Ishikawa (cell line): Measurements from ENCODE around the gene CDH13.

Experiments
- CEBPB ChIP-seq: IDR thresholded peaks from 2 replicates; pipeline ENCODE4 v1.6.1; 2012
- CREB1 ChIP-seq: IDR thresholded peaks from 2 replicates; pipeline ENCODE4 v1.6.1; 2012; ENCODE audit warnings: low read depth
- EGR1 ChIP-seq: IDR thresholded peaks from 2 replicates; pipeline ENCODE4 v1.6.1; 2012
- EP300 ChIP-seq: IDR thresholded peaks from 2 replicates; pipeline ENCODE4 v1.6.1; 2012; ENCODE audit warnings: borderline replicate concordance
- FOXM1 ChIP-seq: IDR thresholded peaks from 2 replicates; pipeline ENCODE4 v1.6.1; 2012; ENCODE audit warnings: low read depth, borderline replicate concordance
- NFIC ChIP-seq: IDR thresholded peaks from 2 replicates; pipeline ENCODE4 v1.6.1; 2012
- RAD21 ChIP-seq: IDR thresholded peaks from 2 replicates; pipeline ENCODE4 v1.6.1; 2012; ENCODE audit warnings: low read depth
- TAF1 ChIP-seq: IDR thresholded peaks from 2 replicates; pipeline ENCODE4 v1.6.1; 2012; ENCODE audit warnings: low read depth, mild to moderate bottlenecking
- TCF12 ChIP-seq: IDR thresholded peaks from 2 replicates; pipeline ENCODE4 v1.6.1; 2012; ENCODE audit warnings: low read depth
- TEAD4 ChIP-seq: IDR thresholded peaks from 2 replicates; pipeline ENCODE4 v1.6.1; 2012
- YY1 ChIP-seq: IDR thresholded peaks from 2 replicates; pipeline ENCODE4 v1.6.1; 2012; ENCODE audit warnings: low read depth
- ZBTB7A ChIP-seq: IDR thresholded peaks from 2 replicates; pipeline ENCODE4 v1.6.1; 2012; ENCODE audit warnings: low read depth
- TF ChIP-seq, protein P1 (sequence below): IDR thresholded peaks from 2 replicates; pipeline ENCODE4 v1.6.1; 2012
- TF ChIP-seq, protein P2 (sequence below): IDR thresholded peaks from 2 replicates; pipeline ENCODE4 v1.6.1; 2012; ENCODE audit warnings: low read depth, mild to moderate bottlenecking
- TF ChIP-seq, protein P3 (sequence below): IDR thresholded peaks from 2 replicates; pipeline ENCODE4 v1.6.1; 2012

CDH13 gene

DNA sequence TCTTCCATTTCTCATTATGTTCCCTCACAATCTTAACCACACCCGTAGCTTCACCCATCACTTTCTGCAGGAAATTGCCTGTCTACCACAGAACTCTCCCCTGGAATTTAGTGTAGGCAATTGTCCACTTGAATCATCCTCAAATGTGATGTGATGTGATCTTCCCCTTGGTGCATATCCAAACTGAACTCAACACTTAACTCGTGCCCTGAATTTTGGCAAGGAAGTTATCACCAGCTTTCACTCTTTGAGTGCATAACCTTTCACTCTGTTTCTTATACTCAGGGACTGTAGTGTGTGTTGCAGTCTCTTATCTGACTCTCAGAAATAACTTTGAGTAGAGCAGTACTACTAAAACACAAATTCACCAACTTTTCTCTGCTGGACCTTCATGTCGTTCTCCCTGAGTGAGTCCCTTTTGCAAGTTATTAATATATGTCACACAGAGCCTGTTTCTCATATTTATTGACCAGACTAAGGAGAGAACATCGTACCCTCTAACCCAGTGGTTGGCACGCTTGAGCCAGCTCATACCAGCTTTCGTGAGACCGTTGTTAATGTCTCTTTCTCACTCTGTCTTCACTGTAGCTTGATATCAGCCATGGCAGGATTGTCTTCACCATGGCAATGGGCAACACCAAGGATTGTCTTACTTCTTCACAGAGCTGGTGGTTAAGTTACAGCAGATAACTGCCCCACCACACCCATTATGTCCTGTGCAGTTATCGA, 622.1 kb downstream of the CDH13 start:
- TF ChIP-seq YY1 (no peak), RAD21 (no peak)

DNA sequence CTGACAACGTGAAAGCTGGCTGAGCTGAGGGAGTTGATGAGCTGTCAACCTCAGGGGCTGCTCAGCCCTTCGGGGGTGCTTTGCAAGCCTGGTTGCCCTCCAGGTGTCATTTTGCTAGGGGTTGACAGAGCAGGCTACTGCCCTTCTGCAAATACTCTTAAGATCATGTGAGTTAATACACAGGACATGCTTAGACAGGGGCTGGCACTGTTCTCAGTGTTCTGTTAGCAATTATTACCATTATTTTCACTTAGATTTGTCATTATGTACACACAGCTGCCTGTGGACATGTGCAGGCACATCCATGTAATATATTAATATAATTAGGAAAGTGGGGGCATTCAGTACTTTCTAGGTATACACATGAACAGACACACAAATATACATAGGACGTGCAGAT, 626.8 kb downstream of the CDH13 start:
- TF ChIP-seq TEAD4 (no peak), RAD21 (no peak), TCF12 (no peak), YY1 (no peak), CEBPB (no peak), ZBTB7A (no peak), FOXM1 (no peak), EGR1 (no peak), EP300 (no peak), NFIC (no peak), CREB1 (no peak), TAF1 (no peak)
- TF ChIP-seq, protein P1, sequence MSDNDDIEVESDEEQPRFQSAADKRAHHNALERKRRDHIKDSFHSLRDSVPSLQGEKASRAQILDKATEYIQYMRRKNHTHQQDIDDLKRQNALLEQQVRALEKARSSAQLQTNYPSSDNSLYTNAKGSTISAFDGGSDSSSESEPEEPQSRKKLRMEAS = no peak
- TF ChIP-seq, protein P2, sequence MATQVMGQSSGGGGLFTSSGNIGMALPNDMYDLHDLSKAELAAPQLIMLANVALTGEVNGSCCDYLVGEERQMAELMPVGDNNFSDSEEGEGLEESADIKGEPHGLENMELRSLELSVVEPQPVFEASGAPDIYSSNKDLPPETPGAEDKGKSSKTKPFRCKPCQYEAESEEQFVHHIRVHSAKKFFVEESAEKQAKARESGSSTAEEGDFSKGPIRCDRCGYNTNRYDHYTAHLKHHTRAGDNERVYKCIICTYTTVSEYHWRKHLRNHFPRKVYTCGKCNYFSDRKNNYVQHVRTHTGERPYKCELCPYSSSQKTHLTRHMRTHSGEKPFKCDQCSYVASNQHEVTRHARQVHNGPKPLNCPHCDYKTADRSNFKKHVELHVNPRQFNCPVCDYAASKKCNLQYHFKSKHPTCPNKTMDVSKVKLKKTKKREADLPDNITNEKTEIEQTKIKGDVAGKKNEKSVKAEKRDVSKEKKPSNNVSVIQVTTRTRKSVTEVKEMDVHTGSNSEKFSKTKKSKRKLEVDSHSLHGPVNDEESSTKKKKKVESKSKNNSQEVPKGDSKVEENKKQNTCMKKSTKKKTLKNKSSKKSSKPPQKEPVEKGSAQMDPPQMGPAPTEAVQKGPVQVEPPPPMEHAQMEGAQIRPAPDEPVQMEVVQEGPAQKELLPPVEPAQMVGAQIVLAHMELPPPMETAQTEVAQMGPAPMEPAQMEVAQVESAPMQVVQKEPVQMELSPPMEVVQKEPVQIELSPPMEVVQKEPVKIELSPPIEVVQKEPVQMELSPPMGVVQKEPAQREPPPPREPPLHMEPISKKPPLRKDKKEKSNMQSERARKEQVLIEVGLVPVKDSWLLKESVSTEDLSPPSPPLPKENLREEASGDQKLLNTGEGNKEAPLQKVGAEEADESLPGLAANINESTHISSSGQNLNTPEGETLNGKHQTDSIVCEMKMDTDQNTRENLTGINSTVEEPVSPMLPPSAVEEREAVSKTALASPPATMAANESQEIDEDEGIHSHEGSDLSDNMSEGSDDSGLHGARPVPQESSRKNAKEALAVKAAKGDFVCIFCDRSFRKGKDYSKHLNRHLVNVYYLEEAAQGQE = no peak
- TF ChIP-seq, protein P3, sequence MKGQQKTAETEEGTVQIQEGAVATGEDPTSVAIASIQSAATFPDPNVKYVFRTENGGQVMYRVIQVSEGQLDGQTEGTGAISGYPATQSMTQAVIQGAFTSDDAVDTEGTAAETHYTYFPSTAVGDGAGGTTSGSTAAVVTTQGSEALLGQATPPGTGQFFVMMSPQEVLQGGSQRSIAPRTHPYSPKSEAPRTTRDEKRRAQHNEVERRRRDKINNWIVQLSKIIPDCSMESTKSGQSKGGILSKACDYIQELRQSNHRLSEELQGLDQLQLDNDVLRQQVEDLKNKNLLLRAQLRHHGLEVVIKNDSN = no peak

DNA sequence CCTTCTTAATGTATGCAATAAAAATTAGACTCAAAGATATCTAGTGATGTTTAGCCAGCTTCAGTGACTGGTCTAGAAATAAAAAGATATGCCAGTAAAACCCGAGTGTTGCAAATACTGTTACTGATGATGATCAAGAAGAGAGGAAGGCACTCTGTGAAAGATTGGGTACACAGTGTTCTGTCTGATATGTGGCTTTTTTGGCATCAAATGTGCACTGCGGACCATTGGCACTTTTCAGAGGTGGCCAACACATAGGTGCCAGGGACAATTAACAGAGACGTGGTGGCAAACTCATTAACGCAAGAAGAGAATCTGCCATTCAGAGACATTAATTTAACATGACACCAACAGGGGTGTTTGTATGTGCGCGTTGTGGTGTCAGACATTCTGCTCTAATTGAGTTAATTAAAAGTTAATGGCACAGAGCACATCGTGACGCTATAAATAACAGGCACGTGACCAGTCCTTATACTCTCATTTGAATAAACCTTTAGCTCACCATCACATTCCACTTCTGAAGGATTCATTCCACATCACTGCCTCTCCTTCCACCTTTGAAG, 631.7 kb downstream of the CDH13 start:
- TF ChIP-seq ZBTB7A (no peak), TCF12 (no peak), TEAD4 (no peak), CEBPB (no peak), EGR1 (no peak), YY1 (no peak), FOXM1 (no peak), TAF1 (no peak), RAD21 (no peak), EP300 (no peak), CREB1 (no peak), NFIC (no peak)
- TF ChIP-seq, protein P2 = no peak
- TF ChIP-seq, protein P1 = no peak
- TF ChIP-seq, protein P3 = no peak

DNA sequence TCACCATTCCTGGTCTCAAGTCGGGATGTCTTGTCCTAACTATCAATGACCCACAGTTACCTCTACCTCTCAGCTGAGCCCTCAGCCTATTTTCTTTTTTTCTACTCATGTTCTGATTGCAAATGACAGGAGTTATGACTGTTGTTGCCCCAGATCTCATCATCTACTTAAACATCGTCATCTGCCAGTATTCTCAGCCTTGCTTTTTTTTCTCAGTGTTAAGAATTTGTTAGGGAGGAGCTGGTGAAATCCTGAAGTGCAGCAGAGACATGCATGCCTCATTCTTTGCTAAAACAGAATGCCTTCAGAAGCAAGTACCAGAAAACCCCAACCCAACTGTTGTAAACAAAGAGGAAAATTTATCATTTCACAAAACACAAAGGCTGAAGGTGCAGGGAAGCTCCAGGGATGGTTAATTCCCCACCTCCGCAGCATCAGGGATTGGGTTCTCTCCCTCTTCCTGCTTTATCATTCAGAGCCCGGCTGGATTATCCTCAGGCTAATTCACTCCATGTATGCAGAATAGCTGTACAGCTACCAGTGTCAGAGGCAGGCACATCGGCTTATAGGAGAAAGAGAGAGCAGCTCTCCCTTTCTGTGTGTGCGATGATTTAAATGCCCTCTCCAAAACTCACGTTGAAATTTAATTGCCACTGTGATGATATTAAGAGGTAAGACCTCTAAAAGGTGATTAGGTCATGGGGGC, 640.2 kb downstream of the CDH13 start:
- TF ChIP-seq RAD21 = no peak
- TF ChIP-seq FOXM1 = no peak
- no peak for TF ChIP-seq CREB1
- TF ChIP-seq ZBTB7A = no peak
- no peak for TF ChIP-seq YY1
- no peak for TF ChIP-seq TEAD4
- TF ChIP-seq, protein P1 = no peak
- TF ChIP-seq TAF1 = no peak
- no peak for TF ChIP-seq NFIC
- no peak for TF ChIP-seq EP300
- no peak for TF ChIP-seq CEBPB
- TF ChIP-seq TCF12 = no peak
- no peak for TF ChIP-seq EGR1
- TF ChIP-seq, protein P3 = no peak

DNA sequence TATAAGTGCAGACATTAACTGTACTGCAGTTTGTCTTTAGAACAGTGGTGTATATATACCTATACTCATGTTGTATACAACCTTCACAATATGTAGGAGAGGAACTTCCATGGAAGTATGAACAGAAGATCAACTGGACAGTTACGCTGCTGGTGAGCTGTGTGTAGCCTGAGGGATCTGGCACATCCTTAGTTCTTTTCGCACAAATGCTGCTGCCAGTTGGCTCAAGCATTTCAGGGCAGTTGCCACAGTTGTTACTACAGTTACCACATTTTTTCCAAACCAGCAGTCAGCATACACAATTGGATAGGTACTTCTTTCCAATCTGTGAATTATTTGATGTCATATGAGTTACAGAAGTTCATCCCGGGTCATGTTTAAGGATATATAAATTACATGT, 641.4 kb downstream of the CDH13 start:
- TF ChIP-seq EP300 (no peak), TAF1 (no peak), RAD21 (no peak), YY1 (no peak), CREB1 (no peak), ZBTB7A (no peak), EGR1 (no peak)
- TF ChIP-seq, protein P2 = no peak
- TF ChIP-seq, protein P3 = no peak
